ENCODE results near the gene FZD10. TPM values are rescaled to one million over a fixed set of nuclear protein-coding genes. Genes with fewer than 3 reads are reported as not detected.

FZD10 gene
- total and polyA plus RNA-seq, 8 donors = 0.04 to 0.26 (median 0.14) TPM

DNA sequence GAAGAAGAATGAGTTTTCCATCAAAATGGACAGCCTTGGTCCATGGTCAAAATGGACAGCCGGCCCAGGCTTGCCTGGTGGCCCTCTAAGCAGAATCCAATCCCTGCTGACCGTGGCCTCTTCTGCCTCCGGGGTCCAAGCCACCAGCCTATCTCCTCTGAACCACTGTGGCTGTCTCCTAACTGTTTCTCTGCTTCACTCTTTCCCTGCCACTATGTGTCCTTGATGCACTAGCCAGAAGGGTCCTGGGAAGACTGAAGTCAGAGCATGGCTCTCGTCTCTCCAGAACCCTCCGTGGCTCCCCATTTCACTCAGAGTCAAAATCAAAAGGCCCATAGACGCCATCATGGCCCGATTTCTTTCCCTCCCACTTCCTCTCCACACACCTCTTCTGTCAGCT is 8.5 kb upstream of the FZD10 start:
- H3K9me3 ChIP-seq = no peaks in the 10 kb centered on the region
- peaks cover 0 to 8% (median 2%) of the 10 kb centered on the region in 4 donors for H3K27me3 ChIP-seq
- H3K4me1 ChIP-seq = no peaks in the 10 kb centered on the region
- no peaks in the 10 kb centered on the region for H3K36me3 ChIP-seq
- FAIRE-seq (no peak), ATAC-seq (no peak), DNase-seq (no peak)
- WGBS, 2 donors = 64 to 77% methylated on average over 7 of the region's 7 CpGs
- intact Hi-C loops (cut with DNase I) = no loop called here
- H3K4me3 ChIP-seq = no peak overlapping the region
- H3K27ac ChIP-seq = no peak overlapping the region
- TF ChIP-seq, protein P1, sequence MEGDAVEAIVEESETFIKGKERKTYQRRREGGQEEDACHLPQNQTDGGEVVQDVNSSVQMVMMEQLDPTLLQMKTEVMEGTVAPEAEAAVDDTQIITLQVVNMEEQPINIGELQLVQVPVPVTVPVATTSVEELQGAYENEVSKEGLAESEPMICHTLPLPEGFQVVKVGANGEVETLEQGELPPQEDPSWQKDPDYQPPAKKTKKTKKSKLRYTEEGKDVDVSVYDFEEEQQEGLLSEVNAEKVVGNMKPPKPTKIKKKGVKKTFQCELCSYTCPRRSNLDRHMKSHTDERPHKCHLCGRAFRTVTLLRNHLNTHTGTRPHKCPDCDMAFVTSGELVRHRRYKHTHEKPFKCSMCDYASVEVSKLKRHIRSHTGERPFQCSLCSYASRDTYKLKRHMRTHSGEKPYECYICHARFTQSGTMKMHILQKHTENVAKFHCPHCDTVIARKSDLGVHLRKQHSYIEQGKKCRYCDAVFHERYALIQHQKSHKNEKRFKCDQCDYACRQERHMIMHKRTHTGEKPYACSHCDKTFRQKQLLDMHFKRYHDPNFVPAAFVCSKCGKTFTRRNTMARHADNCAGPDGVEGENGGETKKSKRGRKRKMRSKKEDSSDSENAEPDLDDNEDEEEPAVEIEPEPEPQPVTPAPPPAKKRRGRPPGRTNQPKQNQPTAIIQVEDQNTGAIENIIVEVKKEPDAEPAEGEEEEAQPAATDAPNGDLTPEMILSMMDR (IDR thresholded peaks at IDR 0.05) = no peak

- intact Hi-C loops (cut with DNase I) = no loop called here
- H3K27ac ChIP-seq = no peak overlapping the region
- WGBS, 2 donors = 72 to 83% methylated on average over 22 of the region's 22 CpGs
- no peak for ATAC-seq
- no peaks in the 10 kb centered on the region for H3K4me1 ChIP-seq
- TF ChIP-seq, protein P1 (IDR thresholded peaks at IDR 0.05) = no peak
- DNase-seq = no peak
- peaks cover 0 to 11% (median 2%) of the 10 kb centered on the region in 4 donors for H3K27me3 ChIP-seq
- FAIRE-seq = no peak
- H3K4me3 ChIP-seq = no peak overlapping the region
- H3K36me3 ChIP-seq = no peaks in the 10 kb centered on the region
- H3K9me3 ChIP-seq = no peaks in the 10 kb centered on the region
Observed at GRCh38 chr12:130154276-130155070, 7.8 kb upstream of the FZD10 start.

DNA sequence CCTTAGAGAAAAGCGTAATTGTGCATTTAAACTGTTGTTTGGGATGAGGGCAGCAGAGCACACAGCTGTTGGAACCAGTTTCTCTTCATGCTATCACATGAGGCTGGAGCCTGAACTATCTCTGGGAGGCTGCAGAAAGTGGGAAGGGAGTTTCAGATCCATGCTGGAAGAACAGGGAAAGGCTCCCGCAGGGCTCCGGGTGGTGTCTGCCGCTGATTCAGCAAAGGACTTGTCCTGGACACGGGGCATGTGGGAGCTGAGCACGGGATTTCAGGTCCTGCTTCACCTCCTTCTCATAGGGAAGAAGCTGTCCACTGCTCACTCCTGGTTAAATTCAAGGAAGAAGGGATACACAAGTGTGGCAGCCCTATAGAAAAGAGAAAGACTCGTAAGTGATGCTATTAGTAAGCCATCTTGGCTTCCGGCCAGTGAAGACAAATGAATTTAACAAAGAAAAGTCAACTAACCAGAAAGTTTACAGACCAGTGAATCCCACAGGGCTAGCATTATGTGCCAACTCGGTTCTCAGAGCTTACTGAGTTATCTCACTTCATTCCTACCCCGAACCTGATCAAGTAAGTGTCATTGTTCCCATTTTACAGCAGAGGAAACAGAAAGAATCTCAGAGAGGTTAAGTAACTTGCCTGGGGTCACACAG is 6.7 kb upstream of the FZD10 start:
- Histone ChIP-seq H3K4me3 (no peak overlapping the region), H3K4me1 (no peaks in the 10 kb centered on the region), H3K27me3 (peaks cover 0 to 11% (median 4%) of the 10 kb centered on the region in 4 donors), H3K9me3 (no peaks in the 10 kb centered on the region), H3K36me3 (no peaks in the 10 kb centered on the region), H3K27ac (no peak overlapping the region)
- intact Hi-C loops (cut with DNase I) = no loop called here
- FAIRE-seq = no peak
- 51 to 65% methylated on average over 10 of the region's 10 CpGs for WGBS, 2 donors
- TF ChIP-seq, protein P1 (IDR thresholded peaks at IDR 0.05) = no peak
- no peak for ATAC-seq
- DNase-seq = no peak

DNA sequence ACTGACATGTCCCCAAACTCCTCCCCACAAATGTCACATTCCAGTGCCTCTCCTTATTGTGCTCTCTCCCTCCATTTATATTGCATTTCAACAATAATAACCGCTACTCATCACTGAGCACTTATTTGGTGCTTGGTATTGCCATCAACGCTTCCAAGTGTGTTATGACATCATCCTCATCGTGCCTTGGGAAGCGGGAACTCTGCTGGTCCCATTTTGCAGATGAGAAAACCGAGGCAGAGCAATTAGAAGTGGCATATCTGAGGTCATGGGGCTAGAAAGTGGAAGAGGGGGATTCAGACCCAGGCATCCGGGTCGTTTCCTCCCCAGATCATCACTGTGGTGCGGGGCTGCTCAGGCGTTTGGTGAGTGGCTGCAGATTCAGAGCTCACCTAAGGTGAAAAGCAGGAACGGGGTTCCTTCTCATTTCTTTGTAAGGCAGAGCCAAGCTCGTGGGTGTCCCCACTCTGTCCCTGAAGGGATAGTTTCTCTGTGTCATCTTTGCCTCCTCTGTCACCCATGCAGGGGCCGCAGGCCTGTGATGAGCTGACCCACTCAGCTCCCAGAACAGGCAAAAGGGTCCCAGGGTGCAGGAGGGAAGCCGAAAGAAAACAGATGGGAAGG is 5.5 kb upstream of the FZD10 start:
- no peaks in the 10 kb centered on the region for H3K36me3 ChIP-seq
- FAIRE-seq (no peak), ATAC-seq (no peak), DNase-seq (no peak)
- 48 to 63% methylated on average over 13 of the region's 13 CpGs for WGBS, 2 donors
- H3K9me3 ChIP-seq = no peaks in the 10 kb centered on the region
- no peaks in the 10 kb centered on the region for H3K4me1 ChIP-seq
- TF ChIP-seq, protein P1 (IDR thresholded peaks at IDR 0.05) = no peak
- H3K27me3 ChIP-seq = peaks cover 0 to 18% (median 4%) of the 10 kb centered on the region in 4 donors
- H3K27ac ChIP-seq = no peak overlapping the region
- intact Hi-C loops (cut with DNase I) = no loop called here
- no peak overlapping the region for H3K4me3 ChIP-seq

All from pancreas (tissue), 10 donors.